GM23338 (cell line): ENCODE results near the gene PPP2R2D. TPM values are rescaled to one million over a fixed set of nuclear protein-coding genes. Genes with fewer than 3 reads are reported as not detected.
A peak's percentile ranks its signal among the peaks of the same experiment; 100 is the strongest.

Experiments used
- ATAC-seq: fragments of 200-7000 bp; cut with Tn5 transposase; 3 replicates; pipeline ENCODE4 v1.9.1; 2020
- DNase-seq: peaks from one replicate; pipeline ENCODE4 v3.0.0-alpha.2; 2015; ENCODE audit warnings: low spot score
- H2AFZ ChIP-seq: fragments of 200-600 bp; sonication (generic); 2 replicates; pipeline ENCODE4 v1.8.0; 2016; ENCODE audit warnings: antibody characterized with exemption, mild to moderate bottlenecking, moderate library complexity
- H3F3A ChIP-seq: fragments of 200-600 bp; sonication (generic); replicated peaks from 2 replicates; pipeline ENCODE4 v1.8.0; 2017; ENCODE audit warnings: antibody characterized with exemption, mixed run types, low read depth
- H3K27ac ChIP-seq: fragments of 200-600 bp; sonication (generic); 2 replicates; pipeline ENCODE4 v1.6.1; 2016; ENCODE audit warnings: low read depth
- H3K27me3 ChIP-seq: fragments of 200-600 bp; sonication (generic); 2 replicates; pipeline ENCODE4 v1.8.0; 2016; ENCODE audit warnings: mild to moderate bottlenecking, mixed run types, moderate library complexity; ENCODE audit not compliant: insufficient read depth
- H3K36me3 ChIP-seq: fragments of 200-600 bp; sonication (generic); 2 replicates; pipeline ENCODE4 v1.8.0; 2016; ENCODE audit warnings: mild to moderate bottlenecking; ENCODE audit not compliant: insufficient read depth
- H3K4me1 ChIP-seq: fragments of 200-600 bp; sonication (generic); 2 replicates; pipeline ENCODE4 v1.8.0; 2016; ENCODE audit warnings: mild to moderate bottlenecking, moderate library complexity; ENCODE audit not compliant: insufficient read depth
- H3K4me2 ChIP-seq: fragments of 200-600 bp; sonication (generic); 2 replicates; pipeline ENCODE4 v1.7.1; 2017; ENCODE audit warnings: mixed run types
- H3K4me3 ChIP-seq: fragments of 200-600 bp; sonication (generic); 2 replicates; pipeline ENCODE4 v1.6.1; 2016; ENCODE audit warnings: mixed run types
- H3K79me2 ChIP-seq: fragments of 200-600 bp; sonication (generic); replicated peaks from 2 replicates; pipeline ENCODE4 v1.8.0; 2017; ENCODE audit warnings: mild to moderate bottlenecking; ENCODE audit not compliant: insufficient read depth
- H3K9me2 ChIP-seq: fragments of 200-600 bp; sonication (generic); 2 replicates; pipeline ENCODE4 v1.8.0; 2017; ENCODE audit not compliant: insufficient read depth
- H4K20me1 ChIP-seq: fragments of 200-600 bp; sonication (generic); replicated peaks from 2 replicates; pipeline ENCODE4 v1.8.0; 2017; ENCODE audit warnings: mild to moderate bottlenecking; ENCODE audit not compliant: insufficient read depth
- H3K27ac Mint-ChIP-seq: 2 replicates; pipeline ENCODE4 v1.8.0; 2020; ENCODE audit warnings: inconsistent platforms, mild to moderate bottlenecking, moderate library complexity, mixed read lengths
- H3K27me3 Mint-ChIP-seq: 3 replicates; pipeline ENCODE4 v1.8.0; 2022; ENCODE audit warnings: low read depth, mild to moderate bottlenecking, moderate library complexity, mixed read lengths, inconsistent platforms; ENCODE audit not compliant: insufficient read depth, poor library complexity
- H3K36me3 Mint-ChIP-seq: 3 replicates; pipeline ENCODE4 v1.8.0; 2021; ENCODE audit warnings: low read depth, mild to moderate bottlenecking, inconsistent platforms, moderate library complexity, mixed read lengths
- H3K4me1 Mint-ChIP-seq: 3 replicates; pipeline ENCODE4 v1.8.0; 2020; ENCODE audit warnings: mild to moderate bottlenecking, inconsistent platforms, mixed read lengths
- H3K4me3 Mint-ChIP-seq: 3 replicates; pipeline ENCODE4 v1.8.0; 2021; ENCODE audit warnings: moderate library complexity, mild to moderate bottlenecking, inconsistent platforms, mixed read lengths
- H3K9me3 Mint-ChIP-seq: 3 replicates; pipeline ENCODE4 v1.8.0; 2020; ENCODE audit warnings: moderate library complexity, mild to moderate bottlenecking, inconsistent platforms, mixed read lengths
- CREB1 ChIP-seq: fragments of 250-450 bp; sonication (Bioruptor Pico); IDR thresholded peaks from 2 replicates; pipeline ENCODE4 v1.5.0; 2020; ENCODE audit warnings: low read depth, mild to moderate bottlenecking, moderate library complexity
- EZH2phosphoT487 ChIP-seq: fragments of 200-600 bp; sonication (generic); IDR thresholded peaks from one replicate; pipeline ENCODE4 v1.8.1; 2018; ENCODE audit warnings: antibody characterized with exemption; ENCODE audit not compliant: unreplicated experiment
- JUNB ChIP-seq: IDR thresholded peaks from one replicate; pipeline ENCODE4 v1.6.1; 2016; ENCODE audit warnings: antibody characterized with exemption; ENCODE audit not compliant: unreplicated experiment
- NANOG ChIP-seq: IDR thresholded peaks from 2 replicates; pipeline ENCODE4 v1.6.1; 2016; ENCODE audit warnings: antibody characterized with exemption, borderline replicate concordance
- POLR2AphosphoS5 ChIP-seq: IDR thresholded peaks from 2 replicates; pipeline ENCODE4 v1.6.1; 2016; ENCODE audit warnings: antibody characterized with exemption, low read depth
- STAT1 ChIP-seq: IDR thresholded peaks from one replicate; pipeline ENCODE4 v1.6.1; 2016; ENCODE audit warnings: antibody characterized with exemption; ENCODE audit not compliant: unreplicated experiment
- ZNF114 ChIP-seq: fragments of 250-450 bp; sonication (Bioruptor Pico); IDR thresholded peaks from 2 replicates; pipeline ENCODE4 v1.5.0; 2020; ENCODE audit warnings: mild to moderate bottlenecking, moderate library complexity
- ZNF331 ChIP-seq: fragments of 250-450 bp; sonication (Bioruptor Pico); IDR thresholded peaks from 2 replicates; pipeline ENCODE4 v1.5.0; 2020; ENCODE audit warnings: low read depth, mild to moderate bottlenecking, moderate library complexity
- polyA plus RNA-seq: library from polyadenylated mRNA; unstranded; fragments of >200 nt; fragmentation: Nextera tagmentation; extraction: Ambion mirVana; gene quantifications from 2 replicates; pipeline ENCODE4 v1.2.1, GENCODE V29; 2016
- total RNA-seq: library from RNA; depleted of rRNA; stranded (reverse); fragments of >200 nt; shearing (Covaris generic); gene quantifications from 2 replicates; pipeline ENCODE4 v1.2.3, GENCODE V29; 2014
- TF ChIP-seq, protein P1 (sequence below), 2 experiments: fragments of 200-600 bp in 1 of 2; sonication (generic) in 1 of 2; conservative IDR thresholded peaks; 2 replicates each; pipeline versions ENCODE4 v1.5.1 to v1.6.1; 2016 to 2017; ENCODE audit warnings: antibody characterized with exemption in 2 of 2, low read depth in 2 of 2, mild to moderate bottlenecking in 2 of 2, moderate library complexity in 1 of 2
- TF ChIP-seq, protein P2 (sequence below): IDR thresholded peaks from 2 replicates; pipeline ENCODE4 v1.6.1; 2016; ENCODE audit warnings: antibody characterized with exemption
- TF ChIP-seq, protein P3 (sequence below): IDR thresholded peaks from one replicate; pipeline ENCODE4 v1.6.1; 2018; ENCODE audit warnings: antibody characterized with exemption; ENCODE audit not compliant: unreplicated experiment

PPP2R2D gene
- total and polyA plus RNA-seq, 2 experiments from 2014 or later: 28.8 to 33.7 TPM

DNA sequence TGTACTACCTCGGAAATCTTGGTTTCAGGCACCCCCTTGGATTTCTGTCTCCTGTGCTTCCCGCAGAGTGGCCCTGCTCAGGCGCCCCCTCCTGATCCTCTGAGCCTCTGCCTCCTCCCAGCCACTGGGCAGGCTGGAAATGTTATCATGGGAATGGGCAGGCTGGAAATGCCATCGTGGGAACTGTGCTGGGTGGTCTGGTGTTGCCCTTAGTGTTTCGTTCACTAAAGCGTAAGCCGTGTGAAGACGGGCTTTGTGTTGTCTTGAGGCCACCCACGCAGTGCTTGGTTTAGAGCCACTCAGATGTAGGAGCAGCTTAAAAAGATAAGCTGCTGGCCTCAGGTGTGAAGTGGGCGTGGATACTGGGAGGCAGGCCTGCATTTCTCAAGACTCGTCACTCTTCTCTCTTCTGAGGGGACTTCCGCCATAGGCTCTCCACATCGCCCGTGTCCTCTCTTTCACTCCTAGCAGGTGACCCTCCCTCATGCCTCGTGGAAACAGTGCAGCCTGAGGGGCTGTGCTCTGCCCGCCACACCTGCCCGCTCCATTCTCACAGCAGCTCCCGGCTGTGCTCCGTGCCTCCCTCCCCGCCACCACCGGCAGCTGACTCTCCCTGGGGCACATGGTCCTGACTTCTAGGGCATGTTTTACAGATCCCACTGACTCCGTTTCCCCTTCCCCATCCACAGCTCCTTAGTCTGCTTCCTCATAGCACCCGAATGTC, 28.5 kb downstream of the PPP2R2D start:
- Histone ChIP-seq H2AFZ (no peak overlapping the region), H3F3A (no peaks in the 10 kb centered on the region), H3K27ac (no peak overlapping the region), H3K4me1 (peaks cover 45% of the 10 kb centered on the region), H3K4me2 (no peak overlapping the region; the same call in 1 of the 2 replicates), H3K9me2 (no peaks in the 10 kb centered on the region), H3K36me3 (no peaks in the 10 kb centered on the region), H3K79me2 (peaks cover 100% of the 10 kb centered on the region), H3K4me3 (no peak overlapping the region), H4K20me1 (peaks cover 79% of the 10 kb centered on the region), H3K27me3 (no peaks in the 10 kb centered on the region)
- Mint-ChIP-seq H3K9me3 (no peaks in the 10 kb centered on the region; the same call in 2 of the 3 replicates), H3K4me1 (peaks cover 63% of the 10 kb centered on the region), H3K27ac (peak overlapping the region; percentile 69), H3K36me3 (peaks cover 10% of the 10 kb centered on the region; the same call in 2 of the 3 replicates), H3K27me3 (peaks cover 14% of the 10 kb centered on the region), H3K4me3 (peak overlapping the region; percentile 33; the same call in 2 of the 3 replicates)
- TF ChIP-seq, protein P1, sequence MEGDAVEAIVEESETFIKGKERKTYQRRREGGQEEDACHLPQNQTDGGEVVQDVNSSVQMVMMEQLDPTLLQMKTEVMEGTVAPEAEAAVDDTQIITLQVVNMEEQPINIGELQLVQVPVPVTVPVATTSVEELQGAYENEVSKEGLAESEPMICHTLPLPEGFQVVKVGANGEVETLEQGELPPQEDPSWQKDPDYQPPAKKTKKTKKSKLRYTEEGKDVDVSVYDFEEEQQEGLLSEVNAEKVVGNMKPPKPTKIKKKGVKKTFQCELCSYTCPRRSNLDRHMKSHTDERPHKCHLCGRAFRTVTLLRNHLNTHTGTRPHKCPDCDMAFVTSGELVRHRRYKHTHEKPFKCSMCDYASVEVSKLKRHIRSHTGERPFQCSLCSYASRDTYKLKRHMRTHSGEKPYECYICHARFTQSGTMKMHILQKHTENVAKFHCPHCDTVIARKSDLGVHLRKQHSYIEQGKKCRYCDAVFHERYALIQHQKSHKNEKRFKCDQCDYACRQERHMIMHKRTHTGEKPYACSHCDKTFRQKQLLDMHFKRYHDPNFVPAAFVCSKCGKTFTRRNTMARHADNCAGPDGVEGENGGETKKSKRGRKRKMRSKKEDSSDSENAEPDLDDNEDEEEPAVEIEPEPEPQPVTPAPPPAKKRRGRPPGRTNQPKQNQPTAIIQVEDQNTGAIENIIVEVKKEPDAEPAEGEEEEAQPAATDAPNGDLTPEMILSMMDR (conservative IDR thresholded peaks at IDR 0.05; ENCODE audit: low read depth in 2 of 2): peak in 1 of 2 experiments; percentile 38; a peak in 3 of 4 replicates
- no peak for TF ChIP-seq ZNF331
- DNase-seq: peak; percentile 35
- peak; percentile 60 for ATAC-seq

DNA sequence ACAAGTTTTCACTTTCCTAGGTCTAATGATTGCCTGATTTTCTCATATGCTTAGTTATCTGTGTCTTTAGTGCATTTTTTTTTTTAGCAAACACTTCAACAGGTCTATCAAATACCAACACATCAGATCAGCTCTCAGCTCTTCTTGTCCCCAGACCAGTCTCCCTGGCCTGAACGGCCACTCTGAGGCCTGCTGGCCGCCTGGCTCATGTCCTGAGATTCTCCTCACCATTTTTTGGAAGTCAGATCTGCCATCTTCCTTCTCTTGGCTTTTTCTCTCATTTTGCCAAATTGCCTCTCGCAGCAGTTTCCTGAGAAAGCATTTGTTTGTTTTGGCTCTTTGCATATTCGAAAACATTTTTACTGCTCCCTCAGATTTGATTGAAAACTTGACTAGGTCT, 29.3 kb downstream of the PPP2R2D start:
- peaks cover 66% of the 10 kb centered on the region for H3K4me1 Mint-ChIP-seq
- no peak for DNase-seq
- no peaks in the 10 kb centered on the region; the same call in 2 of the 3 replicates for H3K9me3 Mint-ChIP-seq
- no peaks in the 10 kb centered on the region for H3K9me2 ChIP-seq
- H3K4me1 ChIP-seq: peaks cover 43% of the 10 kb centered on the region
- H3K4me3 Mint-ChIP-seq: peak overlapping the region; percentile 33; the same call in 1 of the 3 replicates
- H3K79me2 ChIP-seq: peaks cover 100% of the 10 kb centered on the region
- no peak overlapping the region for H2AFZ ChIP-seq
- H3K27ac ChIP-seq: no peak overlapping the region; the same call in 1 of the 2 replicates
- ATAC-seq: no peak
- peak overlapping the region; percentile 55 for H3K4me2 ChIP-seq
- H3K27ac Mint-ChIP-seq: no peak overlapping the region
- no peaks in the 10 kb centered on the region for H3K27me3 ChIP-seq
- no peaks in the 10 kb centered on the region for H3F3A ChIP-seq
- peaks cover 14% of the 10 kb centered on the region for H3K27me3 Mint-ChIP-seq
- H4K20me1 ChIP-seq: peaks cover 86% of the 10 kb centered on the region
- no peak overlapping the region for H3K4me3 ChIP-seq
- peaks cover 14% of the 10 kb centered on the region; the same call in 2 of the 3 replicates for H3K36me3 Mint-ChIP-seq
- 0 out of 2 replicates have a peak, but pooled peaks cover 2% of the 10 kb centered on the region for H3K36me3 ChIP-seq
- no peak for TF ChIP-seq NANOG
- TF ChIP-seq, protein P2, sequence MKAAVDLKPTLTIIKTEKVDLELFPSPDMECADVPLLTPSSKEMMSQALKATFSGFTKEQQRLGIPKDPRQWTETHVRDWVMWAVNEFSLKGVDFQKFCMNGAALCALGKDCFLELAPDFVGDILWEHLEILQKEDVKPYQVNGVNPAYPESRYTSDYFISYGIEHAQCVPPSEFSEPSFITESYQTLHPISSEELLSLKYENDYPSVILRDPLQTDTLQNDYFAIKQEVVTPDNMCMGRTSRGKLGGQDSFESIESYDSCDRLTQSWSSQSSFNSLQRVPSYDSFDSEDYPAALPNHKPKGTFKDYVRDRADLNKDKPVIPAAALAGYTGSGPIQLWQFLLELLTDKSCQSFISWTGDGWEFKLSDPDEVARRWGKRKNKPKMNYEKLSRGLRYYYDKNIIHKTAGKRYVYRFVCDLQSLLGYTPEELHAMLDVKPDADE: no peak
- TF ChIP-seq ZNF331: no peak
- TF ChIP-seq, protein P3, sequence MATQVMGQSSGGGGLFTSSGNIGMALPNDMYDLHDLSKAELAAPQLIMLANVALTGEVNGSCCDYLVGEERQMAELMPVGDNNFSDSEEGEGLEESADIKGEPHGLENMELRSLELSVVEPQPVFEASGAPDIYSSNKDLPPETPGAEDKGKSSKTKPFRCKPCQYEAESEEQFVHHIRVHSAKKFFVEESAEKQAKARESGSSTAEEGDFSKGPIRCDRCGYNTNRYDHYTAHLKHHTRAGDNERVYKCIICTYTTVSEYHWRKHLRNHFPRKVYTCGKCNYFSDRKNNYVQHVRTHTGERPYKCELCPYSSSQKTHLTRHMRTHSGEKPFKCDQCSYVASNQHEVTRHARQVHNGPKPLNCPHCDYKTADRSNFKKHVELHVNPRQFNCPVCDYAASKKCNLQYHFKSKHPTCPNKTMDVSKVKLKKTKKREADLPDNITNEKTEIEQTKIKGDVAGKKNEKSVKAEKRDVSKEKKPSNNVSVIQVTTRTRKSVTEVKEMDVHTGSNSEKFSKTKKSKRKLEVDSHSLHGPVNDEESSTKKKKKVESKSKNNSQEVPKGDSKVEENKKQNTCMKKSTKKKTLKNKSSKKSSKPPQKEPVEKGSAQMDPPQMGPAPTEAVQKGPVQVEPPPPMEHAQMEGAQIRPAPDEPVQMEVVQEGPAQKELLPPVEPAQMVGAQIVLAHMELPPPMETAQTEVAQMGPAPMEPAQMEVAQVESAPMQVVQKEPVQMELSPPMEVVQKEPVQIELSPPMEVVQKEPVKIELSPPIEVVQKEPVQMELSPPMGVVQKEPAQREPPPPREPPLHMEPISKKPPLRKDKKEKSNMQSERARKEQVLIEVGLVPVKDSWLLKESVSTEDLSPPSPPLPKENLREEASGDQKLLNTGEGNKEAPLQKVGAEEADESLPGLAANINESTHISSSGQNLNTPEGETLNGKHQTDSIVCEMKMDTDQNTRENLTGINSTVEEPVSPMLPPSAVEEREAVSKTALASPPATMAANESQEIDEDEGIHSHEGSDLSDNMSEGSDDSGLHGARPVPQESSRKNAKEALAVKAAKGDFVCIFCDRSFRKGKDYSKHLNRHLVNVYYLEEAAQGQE: no peak
- TF ChIP-seq STAT1: no peak
- TF ChIP-seq ZNF114 (CRISPR knock-in tag): no peak
- TF ChIP-seq, protein P1 (conservative IDR thresholded peaks at IDR 0.05; ENCODE audit: low read depth in 2 of 2): no peak
- no peak for TF ChIP-seq CREB1
- no peak for TF ChIP-seq POLR2AphosphoS5
- no peak for TF ChIP-seq JUNB
- no peak for TF ChIP-seq EZH2phosphoT487
